CD8-positive, alpha-beta memory T cell (primary cell): Measurements from ENCODE around the gene MOSMO. TPM values are rescaled to one million over a fixed set of nuclear protein-coding genes. Genes with fewer than 3 reads are reported as not detected.

Source experiments
- CTCF ChIA-PET: fragments of 350-600 bp; sonication (Branson Sonifier 250); formaldehyde crosslinking; loops from one replicate; lab custom pipeline; 2021; ENCODE audit warnings: antibody characterized with exemption; lab: Charles Lee
- POLR2A ChIA-PET: fragments of 350-600 bp; sonication (Branson Sonifier 250); formaldehyde crosslinking; loops from one replicate; lab custom pipeline; 2021; ENCODE audit warnings: antibody characterized with exemption; lab: Charles Lee
- DNase-seq, 5 donors: peaks; one replicate each; pipeline versions ENCODE4 v3.0.0 to v3.0.0-alpha.2; 2020 to 2022; ENCODE audit warnings: mixed read lengths in 1 of 5
- H3K27ac ChIP-seq: one replicate; pipeline ENCODE4 v1.7.0; 2013; ENCODE audit warnings: low read depth, mild to moderate bottlenecking, low read length, moderate library complexity
- H3K27me3 ChIP-seq: 2 replicates; pipeline ENCODE4 v1.7.0; 2013; ENCODE audit warnings: low read length, mild to moderate bottlenecking; ENCODE audit not compliant: insufficient read depth, poor library complexity, severe bottlenecking
- H3K36me3 ChIP-seq: 2 replicates; pipeline ENCODE4 v1.7.0; 2013; ENCODE audit warnings: mild to moderate bottlenecking, low read length, moderate library complexity; ENCODE audit not compliant: insufficient read depth
- H3K4me1 ChIP-seq: 2 replicates; pipeline ENCODE4 v1.7.0; 2013; ENCODE audit warnings: mild to moderate bottlenecking, low read length, moderate library complexity; ENCODE audit not compliant: insufficient read depth
- H3K4me3 ChIP-seq: 2 replicates; pipeline ENCODE4 v1.7.0; 2013; ENCODE audit warnings: mild to moderate bottlenecking, low read length
- H3K9me3 ChIP-seq: 2 replicates; pipeline ENCODE4 v1.7.0; 2013; ENCODE audit warnings: mild to moderate bottlenecking, low read length
- H3K27ac Mint-ChIP-seq, 8 donors: one replicate each; pipeline ENCODE4 v1.8.0; 2020 to 2021; ENCODE audit warnings: mixed read lengths in 8 of 8, mild to moderate bottlenecking in 6 of 8, inconsistent platforms in 3 of 8, moderate library complexity in 3 of 8
- H3K27me3 Mint-ChIP-seq, 2 donors: one replicate each; pipeline ENCODE4 v1.8.0; 2020 to 2021; ENCODE audit warnings: mixed read lengths in 2 of 2, mild to moderate bottlenecking in 1 of 2, moderate library complexity in 1 of 2
- H3K36me3 Mint-ChIP-seq, 3 donors: one replicate each; pipeline ENCODE4 v1.8.0; 2020 to 2021; ENCODE audit warnings: mixed read lengths in 3 of 3, inconsistent platforms in 1 of 3, mild to moderate bottlenecking in 1 of 3
- H3K4me1 Mint-ChIP-seq, 3 donors: one replicate each; pipeline ENCODE4 v1.8.0; 2020 to 2021; ENCODE audit warnings: mixed read lengths in 3 of 3, inconsistent platforms in 1 of 3, mild to moderate bottlenecking in 1 of 3
- H3K4me3 Mint-ChIP-seq, 7 donors: one replicate each; pipeline ENCODE4 v1.8.0; 2020 to 2021; ENCODE audit warnings: mixed read lengths in 7 of 7, mild to moderate bottlenecking in 6 of 7, moderate library complexity in 4 of 7, inconsistent platforms in 2 of 7
- H3K9me3 Mint-ChIP-seq, 5 donors: one replicate each; pipeline ENCODE4 v1.8.0; 2020 to 2022; ENCODE audit warnings: mixed read lengths in 5 of 5, mild to moderate bottlenecking in 3 of 5, moderate library complexity in 2 of 5, inconsistent platforms in 1 of 5
- polyA plus RNA-seq: library from polyadenylated mRNA; unstranded; fragments of 300-500 nt; fragmentation: Illumina TruSeq; gene quantifications from one replicate; pipeline ENCODE4 v1.2.3, GENCODE V29; 2021
- total RNA-seq, 2 experiments: library from RNA; stranded (reverse); gene quantifications; one replicate each; pipeline ENCODE4 v1.2.3, GENCODE V29; 2021

MOSMO gene
- total and polyA plus RNA-seq, 3 experiments from 2014 or later = 6.1 to 11.4 (median 9.2) TPM

- Mint-ChIP-seq H3K27ac (no peak overlapping the region), H3K9me3 (no peaks in the 10 kb centered on the region), H3K4me1 (peaks cover 11 to 21% (median 13%) of the 10 kb centered on the region in 3 donors), H3K27me3 (no peaks in the 10 kb centered on the region), H3K36me3 (peaks cover 0 to 12% (median 6%) of the 10 kb centered on the region in 3 donors), H3K4me3 (no peak overlapping the region)
- H3K4me1 ChIP-seq = peaks cover 5% of the 10 kb centered on the region
- H3K36me3 ChIP-seq = no peaks in the 10 kb centered on the region
- H3K4me3 ChIP-seq = no peak overlapping the region
- CTCF ChIA-PET = no interaction called here
- POLR2A ChIA-PET = no interaction called here
- DNase-seq = no peak
- no peaks in the 10 kb centered on the region for H3K9me3 ChIP-seq
- H3K27ac ChIP-seq = no peak overlapping the region
- no peaks in the 10 kb centered on the region for H3K27me3 ChIP-seq
Observed at GRCh38 chr16:22052980-22053379, 45.1 kb downstream of the MOSMO start.

GRCh38 chr16:22053921-22054341 lies 46.0 kb downstream of the MOSMO start:
- Histone ChIP-seq H3K9me3 (no peaks in the 10 kb centered on the region), H3K27ac (no peak overlapping the region), H3K27me3 (no peaks in the 10 kb centered on the region), H3K36me3 (no peaks in the 10 kb centered on the region), H3K4me1 (peaks cover 5% of the 10 kb centered on the region), H3K4me3 (no peak overlapping the region)
- H3K4me3 Mint-ChIP-seq = no peak overlapping the region
- H3K4me1 Mint-ChIP-seq = peaks cover 17 to 28% (median 20%) of the 10 kb centered on the region in 3 donors
- peaks cover 0 to 12% (median 10%) of the 10 kb centered on the region in 3 donors for H3K36me3 Mint-ChIP-seq
- DNase-seq = no peak
- H3K27ac Mint-ChIP-seq = no peak overlapping the region
- no peaks in the 10 kb centered on the region for H3K27me3 Mint-ChIP-seq
- CTCF ChIA-PET = interaction anchor here (2.0 kb wide), 1 partner anchor 24 kb away, joined by 5 read pairs; no protein-coding TSS in a partner anchor
- no peaks in the 10 kb centered on the region for H3K9me3 Mint-ChIP-seq
- POLR2A ChIA-PET = no interaction called here

GRCh38 chr16:22054847-22055590 lies 47.1 kb downstream of the MOSMO start:
- Mint-ChIP-seq H3K27ac (peak overlapping the region in 2 of 8 donors; percentile 3 to 20), H3K4me1 (peaks cover 20 to 32% (median 24%) of the 10 kb centered on the region in 3 donors), H3K4me3 (no peak overlapping the region), H3K27me3 (no peaks in the 10 kb centered on the region), H3K36me3 (peaks cover 0 to 12% (median 12%) of the 10 kb centered on the region in 3 donors), H3K9me3 (no peaks in the 10 kb centered on the region)
- POLR2A ChIA-PET = no interaction called here
- CTCF ChIA-PET = interaction anchor here (2.0 kb wide), 1 partner anchor 23 kb away, joined by 5 read pairs; no protein-coding TSS in a partner anchor
- Histone ChIP-seq H3K27me3 (no peaks in the 10 kb centered on the region), H3K36me3 (no peaks in the 10 kb centered on the region), H3K27ac (no peak overlapping the region), H3K4me3 (no peak overlapping the region), H3K4me1 (peaks cover 5% of the 10 kb centered on the region), H3K9me3 (no peaks in the 10 kb centered on the region)
- no peak for DNase-seq

- H3K27me3 ChIP-seq = no peaks in the 10 kb centered on the region
- H3K4me1 ChIP-seq = peaks cover 5% of the 10 kb centered on the region
- H3K4me3 ChIP-seq = no peak overlapping the region
- H3K9me3 ChIP-seq = no peaks in the 10 kb centered on the region
- Mint-ChIP-seq H3K27ac (no peak overlapping the region), H3K9me3 (no peaks in the 10 kb centered on the region), H3K4me3 (no peak overlapping the region), H3K27me3 (no peaks in the 10 kb centered on the region), H3K36me3 (peaks cover 0 to 14% (median 12%) of the 10 kb centered on the region in 3 donors), H3K4me1 (peaks cover 20 to 36% (median 24%) of the 10 kb centered on the region in 3 donors)
- ChIA-PET POLR2A (no interaction called here), CTCF (interaction anchor here (1.5 to 2.0 kb wide), 2 partner anchors 20 to 22 kb away, joined by 4 to 5 read pairs; no protein-coding TSS in a partner anchor)
- DNase-seq = no peak
- no peaks in the 10 kb centered on the region for H3K36me3 ChIP-seq
- H3K27ac ChIP-seq = no peak overlapping the region
Observed at GRCh38 chr16:22055881-22056280, 48.0 kb downstream of the MOSMO start.

- Mint-ChIP-seq H3K27ac (peak overlapping the region in 2 of 8 donors; percentile 17 to 23), H3K36me3 (peaks cover 9 to 17% (median 15%) of the 10 kb centered on the region in 3 donors), H3K9me3 (peaks cover 0 to 6% (median 4%) of the 10 kb centered on the region in 5 donors), H3K4me3 (no peak overlapping the region), H3K27me3 (no peaks in the 10 kb centered on the region), H3K4me1 (peaks cover 4 to 19% (median 5%) of the 10 kb centered on the region in 3 donors)
- Histone ChIP-seq H3K36me3 (no peaks in the 10 kb centered on the region), H3K4me1 (no peaks in the 10 kb centered on the region), H3K27ac (no peak overlapping the region), H3K9me3 (no peaks in the 10 kb centered on the region), H3K27me3 (no peaks in the 10 kb centered on the region), H3K4me3 (no peak overlapping the region)
- ChIA-PET POLR2A (no interaction called here), CTCF (interaction anchor here (1.7 kb wide), 1 partner anchor 14 kb away, joined by 10 read pairs; no protein-coding TSS in a partner anchor)
- DNase-seq = no peak
Observed at GRCh38 chr16:22063888-22064467, 56.1 kb downstream of the MOSMO start.

- H3K27me3 Mint-ChIP-seq = no peaks in the 10 kb centered on the region
- Histone ChIP-seq H3K27me3 (no peaks in the 10 kb centered on the region), H3K27ac (no peak overlapping the region), H3K4me1 (no peaks in the 10 kb centered on the region), H3K9me3 (no peaks in the 10 kb centered on the region), H3K4me3 (no peak overlapping the region), H3K36me3 (no peaks in the 10 kb centered on the region)
- H3K27ac Mint-ChIP-seq = no peak overlapping the region
- no peak for DNase-seq
- peaks cover 0 to 6% (median 4%) of the 10 kb centered on the region in 5 donors for H3K9me3 Mint-ChIP-seq
- ChIA-PET CTCF (interaction anchor here (1.7 kb wide), 1 partner anchor 12 kb away, joined by 10 read pairs; no protein-coding TSS in a partner anchor), POLR2A (no interaction called here)
- peaks cover 9 to 17% (median 13%) of the 10 kb centered on the region in 3 donors for H3K36me3 Mint-ChIP-seq
- H3K4me1 Mint-ChIP-seq = peaks cover 0 to 14% (median 2%) of the 10 kb centered on the region in 3 donors
- no peak overlapping the region for H3K4me3 Mint-ChIP-seq
Observed at GRCh38 chr16:22065252-22065651, 57.3 kb downstream of the MOSMO start.

- Mint-ChIP-seq H3K9me3 (peaks cover 0 to 6% (median 4%) of the 10 kb centered on the region in 5 donors), H3K27ac (no peak overlapping the region), H3K4me1 (peaks cover 0 to 4% (median 0%) of the 10 kb centered on the region in 3 donors), H3K36me3 (peaks cover 7 to 17% (median 9%) of the 10 kb centered on the region in 3 donors), H3K4me3 (no peak overlapping the region), H3K27me3 (no peaks in the 10 kb centered on the region)
- POLR2A ChIA-PET = no interaction called here
- Histone ChIP-seq H3K27ac (no peak overlapping the region), H3K9me3 (no peaks in the 10 kb centered on the region), H3K4me3 (no peak overlapping the region), H3K4me1 (no peaks in the 10 kb centered on the region), H3K27me3 (no peaks in the 10 kb centered on the region), H3K36me3 (no peaks in the 10 kb centered on the region)
- DNase-seq = no peak
- CTCF ChIA-PET = interaction anchor here (1.0 kb wide), 1 partner anchor 66 kb away, joined by 3 read pairs; no protein-coding TSS in a partner anchor
Observed at GRCh38 chr16:22070361-22071330, 62.7 kb downstream of the MOSMO start.
